ENCODE measurements around the gene NR1D2. TPM values are rescaled to one million over a fixed set of nuclear protein-coding genes. Genes with fewer than 3 reads are reported as not detected.

NR1D2 gene
- total RNA-seq, 1 donor: 70.6 TPM

DNA sequence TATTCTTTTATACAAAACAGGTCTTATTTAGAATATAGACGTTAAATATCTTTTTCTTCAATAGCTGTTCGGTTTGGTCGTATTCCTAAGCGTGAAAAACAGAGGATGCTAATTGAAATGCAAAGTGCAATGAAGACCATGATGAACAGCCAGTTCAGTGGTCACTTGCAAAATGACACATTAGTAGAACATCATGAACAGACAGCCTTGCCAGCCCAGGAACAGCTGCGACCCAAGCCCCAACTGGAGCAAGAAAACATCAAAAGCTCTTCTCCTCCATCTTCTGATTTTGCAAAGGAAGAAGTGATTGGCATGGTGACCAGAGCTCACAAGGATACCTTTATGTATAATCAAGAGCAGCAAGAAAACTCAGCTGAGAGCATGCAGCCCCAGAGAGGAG lies 16.8 kb downstream of the NR1D2 start:
- DNase-seq (ENCODE audit: insufficient read length, low spot score, missing footprints): no peak
- no peak overlapping the region for H3K27ac ChIP-seq (ENCODE audit: low read depth, low read length)
- H3K36me3 ChIP-seq (ENCODE audit: insufficient read depth, low read length): peaks cover 24% of the 10 kb centered on the region
- no peak overlapping the region for H2AFZ ChIP-seq (ENCODE audit: low read length)
- TF ChIP-seq, protein P1, sequence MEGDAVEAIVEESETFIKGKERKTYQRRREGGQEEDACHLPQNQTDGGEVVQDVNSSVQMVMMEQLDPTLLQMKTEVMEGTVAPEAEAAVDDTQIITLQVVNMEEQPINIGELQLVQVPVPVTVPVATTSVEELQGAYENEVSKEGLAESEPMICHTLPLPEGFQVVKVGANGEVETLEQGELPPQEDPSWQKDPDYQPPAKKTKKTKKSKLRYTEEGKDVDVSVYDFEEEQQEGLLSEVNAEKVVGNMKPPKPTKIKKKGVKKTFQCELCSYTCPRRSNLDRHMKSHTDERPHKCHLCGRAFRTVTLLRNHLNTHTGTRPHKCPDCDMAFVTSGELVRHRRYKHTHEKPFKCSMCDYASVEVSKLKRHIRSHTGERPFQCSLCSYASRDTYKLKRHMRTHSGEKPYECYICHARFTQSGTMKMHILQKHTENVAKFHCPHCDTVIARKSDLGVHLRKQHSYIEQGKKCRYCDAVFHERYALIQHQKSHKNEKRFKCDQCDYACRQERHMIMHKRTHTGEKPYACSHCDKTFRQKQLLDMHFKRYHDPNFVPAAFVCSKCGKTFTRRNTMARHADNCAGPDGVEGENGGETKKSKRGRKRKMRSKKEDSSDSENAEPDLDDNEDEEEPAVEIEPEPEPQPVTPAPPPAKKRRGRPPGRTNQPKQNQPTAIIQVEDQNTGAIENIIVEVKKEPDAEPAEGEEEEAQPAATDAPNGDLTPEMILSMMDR (IDR thresholded peaks at IDR 0.05; ENCODE audit: extremely low read depth, low read depth, low read length): no peak
- H3K4me1 ChIP-seq (ENCODE audit: insufficient read depth, low read length): peaks cover 28% of the 10 kb centered on the region
- H4K20me1 ChIP-seq (ENCODE audit: insufficient read depth, low read length): peaks cover 28% of the 10 kb centered on the region
- no peaks in the 10 kb centered on the region for H3K9me3 ChIP-seq (ENCODE audit: low read depth, low read length)
- H3K4me3 ChIP-seq (ENCODE audit: insufficient read depth, low read length): no peak overlapping the region
- H3K79me2 ChIP-seq (ENCODE audit: insufficient read depth, low read length): peaks cover 23% of the 10 kb centered on the region
- H3K27me3 ChIP-seq (ENCODE audit: insufficient read depth, low read length): no peaks in the 10 kb centered on the region
- no peak overlapping the region for H3K4me2 ChIP-seq (ENCODE audit: insufficient read depth, low read length)

DNA sequence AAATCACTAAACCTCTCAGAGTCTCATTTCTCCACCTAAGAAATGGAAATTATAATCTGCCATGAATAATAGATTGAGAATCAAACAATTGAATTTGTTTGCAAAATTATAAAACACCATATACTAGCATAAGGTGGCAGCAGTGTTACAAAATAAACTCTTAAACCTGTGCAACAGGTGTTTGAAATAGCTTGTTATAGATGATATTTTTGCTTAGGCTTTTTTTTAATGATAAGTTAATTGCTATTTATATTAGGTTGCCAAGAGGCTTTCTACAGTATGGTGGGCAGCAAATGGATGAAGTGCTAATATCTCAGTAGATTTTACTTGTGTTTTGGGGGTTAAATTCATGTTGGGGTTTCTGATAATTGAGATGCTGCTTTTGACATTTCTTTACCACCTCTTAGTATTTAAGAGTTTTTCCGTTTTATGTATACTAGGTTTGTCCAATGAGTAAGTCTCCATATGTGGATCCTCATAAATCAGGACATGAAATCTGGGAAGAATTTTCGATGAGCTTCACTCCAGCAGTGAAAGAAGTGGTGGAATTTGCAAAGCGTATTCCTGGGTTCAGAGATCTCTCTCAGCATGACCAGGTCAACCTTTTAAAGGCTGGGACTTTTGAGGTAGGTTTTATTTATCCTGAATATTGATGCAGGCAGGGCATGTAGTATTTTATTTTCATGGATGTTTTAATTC lies 19.6 kb downstream of the NR1D2 start:
- H3K79me2 ChIP-seq (ENCODE audit: insufficient read depth, low read length): peaks cover 15% of the 10 kb centered on the region
- no peak overlapping the region for H3K27ac ChIP-seq (ENCODE audit: low read depth, low read length)
- no peak for DNase-seq (ENCODE audit: insufficient read length, low spot score, missing footprints)
- no peak overlapping the region for H3K4me2 ChIP-seq (ENCODE audit: insufficient read depth, low read length)
- no peak overlapping the region for H2AFZ ChIP-seq (ENCODE audit: low read length)
- H4K20me1 ChIP-seq (ENCODE audit: insufficient read depth, low read length): peaks cover 17% of the 10 kb centered on the region
- no peaks in the 10 kb centered on the region for H3K27me3 ChIP-seq (ENCODE audit: insufficient read depth, low read length)
- peaks cover 30% of the 10 kb centered on the region for H3K36me3 ChIP-seq (ENCODE audit: insufficient read depth, low read length)
- peaks cover 29% of the 10 kb centered on the region for H3K4me1 ChIP-seq (ENCODE audit: insufficient read depth, low read length)
- no peak overlapping the region for H3K4me3 ChIP-seq (ENCODE audit: insufficient read depth, low read length)
- H3K9me3 ChIP-seq (ENCODE audit: low read depth, low read length): no peaks in the 10 kb centered on the region
- TF ChIP-seq, protein P1 (IDR thresholded peaks at IDR 0.05; ENCODE audit: extremely low read depth, low read depth, low read length): no peak

DNA sequence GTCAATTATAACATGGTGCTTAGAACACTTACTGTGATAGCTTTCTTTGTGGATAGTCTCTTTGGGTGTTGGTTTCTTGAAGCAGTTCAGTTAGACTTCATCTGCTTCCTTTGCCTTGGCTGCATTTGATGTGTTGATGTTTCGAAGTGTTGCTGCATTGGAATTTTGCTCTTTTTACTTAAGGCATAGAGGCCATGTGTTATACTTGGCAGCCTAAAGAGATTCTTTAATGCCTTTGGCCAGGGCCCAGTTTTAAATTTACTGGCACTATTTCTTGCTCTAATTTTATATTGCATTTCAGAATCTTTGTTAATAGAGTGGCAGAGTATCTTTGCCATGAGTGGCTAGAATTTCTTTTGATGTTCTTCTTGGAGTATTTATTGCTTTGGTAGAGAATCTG lies 21.2 kb downstream of the NR1D2 start:
- Histone ChIP-seq H3K4me2 (ENCODE audit: insufficient read depth, low read length) (no peak overlapping the region), H3K9me3 (ENCODE audit: low read depth, low read length) (no peaks in the 10 kb centered on the region), H2AFZ (ENCODE audit: low read length) (no peak overlapping the region), H4K20me1 (ENCODE audit: insufficient read depth, low read length) (peaks cover 9% of the 10 kb centered on the region), H3K4me1 (ENCODE audit: insufficient read depth, low read length) (peaks cover 27% of the 10 kb centered on the region), H3K79me2 (ENCODE audit: insufficient read depth, low read length) (peaks cover 13% of the 10 kb centered on the region), H3K4me3 (ENCODE audit: insufficient read depth, low read length) (no peak overlapping the region), H3K27ac (ENCODE audit: low read depth, low read length) (no peak overlapping the region), H3K36me3 (ENCODE audit: insufficient read depth, low read length) (peaks cover 24% of the 10 kb centered on the region), H3K27me3 (ENCODE audit: insufficient read depth, low read length) (no peaks in the 10 kb centered on the region)
- DNase-seq (ENCODE audit: insufficient read length, low spot score, missing footprints): no peak
- TF ChIP-seq, protein P1 (IDR thresholded peaks at IDR 0.05; ENCODE audit: extremely low read depth, low read depth, low read length): no peak

DNA sequence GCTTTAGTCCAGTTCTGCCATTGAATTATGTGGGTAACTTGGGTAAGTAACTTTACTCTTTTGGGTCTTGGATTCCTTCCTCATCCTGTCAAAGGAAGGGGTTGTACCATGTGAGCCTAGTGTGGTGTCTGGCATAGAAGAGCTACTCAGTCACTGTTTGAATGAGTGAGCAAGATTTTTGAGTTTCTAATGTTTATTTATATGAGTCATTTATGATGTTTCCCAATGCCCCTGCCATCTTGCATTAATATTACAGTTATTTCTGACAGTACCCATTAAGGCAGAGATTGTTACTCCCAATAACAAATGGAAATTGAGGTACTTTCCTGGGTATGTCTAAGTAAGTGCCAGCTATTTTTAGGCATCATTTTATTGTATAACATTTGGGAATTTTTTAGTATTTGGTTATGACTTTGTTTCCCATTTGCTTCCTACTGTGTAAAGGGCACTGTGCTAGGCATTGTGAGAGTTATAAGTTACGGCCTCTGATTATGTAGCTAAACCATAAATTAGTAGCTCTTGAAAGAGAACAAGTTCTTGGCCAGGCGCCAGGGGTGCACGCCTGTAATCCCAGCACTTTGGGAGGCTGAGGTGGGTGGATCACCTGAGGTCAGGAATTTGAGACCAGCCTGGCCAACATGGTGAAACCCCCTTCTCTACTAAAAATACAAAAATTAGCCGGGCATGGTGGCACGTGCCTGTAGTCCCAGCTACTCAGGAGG lies 23.5 kb downstream of the NR1D2 start:
- H3K4me3 ChIP-seq (ENCODE audit: insufficient read depth, low read length): no peak overlapping the region
- no peak overlapping the region for H2AFZ ChIP-seq (ENCODE audit: low read length)
- peaks cover 15% of the 10 kb centered on the region for H3K36me3 ChIP-seq (ENCODE audit: insufficient read depth, low read length)
- DNase-seq (ENCODE audit: insufficient read length, low spot score, missing footprints): no peak
- TF ChIP-seq, protein P1 (IDR thresholded peaks at IDR 0.05; ENCODE audit: extremely low read depth, low read depth, low read length): no peak
- no peaks in the 10 kb centered on the region for H3K27me3 ChIP-seq (ENCODE audit: insufficient read depth, low read length)
- peaks cover 23% of the 10 kb centered on the region for H3K4me1 ChIP-seq (ENCODE audit: insufficient read depth, low read length)
- no peaks in the 10 kb centered on the region for H3K9me3 ChIP-seq (ENCODE audit: low read depth, low read length)
- H3K79me2 ChIP-seq (ENCODE audit: insufficient read depth, low read length): peaks cover 9% of the 10 kb centered on the region
- no peak overlapping the region for H3K4me2 ChIP-seq (ENCODE audit: insufficient read depth, low read length)
- no peak overlapping the region for H3K27ac ChIP-seq (ENCODE audit: low read depth, low read length)
- H4K20me1 ChIP-seq (ENCODE audit: insufficient read depth, low read length): peaks cover 9% of the 10 kb centered on the region
